Germinal center (tissue), 1 donor: ENCODE data around the gene SLC5A2.
"Not testable (repeated sequence)": the region's sequence is repeated elsewhere in the genome, so short reads cannot be mapped to it uniquely, and the experiment has no call there.

Source experiments
- DNase-seq: peaks from one replicate; pipeline ENCODE4 v3.0.0; 2012; ENCODE audit warnings: mixed read lengths, low spot score

The SLC5A2 gene

GRCh38 chr16:31483081-31483480 is at the start of gene SLC5A2:
Gene SLC5A2 (plus strand): TSS chr16:31483123. CDS start chr16:31483137, 14 bp downstream.
- DNase-seq, result no peak

GRCh38 chr16:31435341-31436220 is 47.3 kb upstream of the SLC5A2 start:
- no peak for DNase-seq

- DNase-seq, result no peak
Observed at GRCh38 chr16:31436221-31437045, 46.5 kb upstream of the SLC5A2 start.

- no peak for DNase-seq
Observed at GRCh38 chr16:31438414-31438813, 44.5 kb upstream of the SLC5A2 start.

GRCh38 chr16:31439023-31439422 is 43.9 kb upstream of the SLC5A2 start:
- DNase-seq, result peak; percentile 47

- DNase-seq, result no peak
Observed at GRCh38 chr16:31439519-31439918, 43.4 kb upstream of the SLC5A2 start.

GRCh38 chr16:31440516-31441184 is 42.3 kb upstream of the SLC5A2 start:
- DNase-seq, result no peak

- no peak for DNase-seq
Observed at GRCh38 chr16:31441956-31442355, 41.0 kb upstream of the SLC5A2 start.

GRCh38 chr16:31445931-31446330 is 37.0 kb upstream of the SLC5A2 start:
- DNase-seq, result not testable (repeated sequence)

- DNase-seq, result no peak
Observed at GRCh38 chr16:31451201-31451600, 31.7 kb upstream of the SLC5A2 start.

- no peak for DNase-seq
Observed at GRCh38 chr16:31451681-31452351, 31.1 kb upstream of the SLC5A2 start.

- DNase-seq, result no peak
Observed at GRCh38 chr16:31452631-31453106, 30.3 kb upstream of the SLC5A2 start.

- DNase-seq, result no peak
Observed at GRCh38 chr16:31453255-31454204, 29.4 kb upstream of the SLC5A2 start.

- DNase-seq, result peak; percentile 5
Observed at GRCh38 chr16:31455601-31456314, 27.2 kb upstream of the SLC5A2 start.

- DNase-seq, result no peak
Observed at GRCh38 chr16:31456988-31457360, 25.9 kb upstream of the SLC5A2 start.

- peak; percentile 49 for DNase-seq
Observed at GRCh38 chr16:31458073-31458843, 24.7 kb upstream of the SLC5A2 start.

- DNase-seq, result peak; percentile 93
Observed at GRCh38 chr16:31458844-31459686, 23.9 kb upstream of the SLC5A2 start, which contains the start of gene ARMC5. Gene ARMC5 (plus strand): TSS chr16:31459501. CDS start chr16:31459525, 24 bp downstream.
